ENCODE measurements around the gene CADPS. TPM values are rescaled to one million over a fixed set of nuclear protein-coding genes. Genes with fewer than 3 reads are reported as not detected.

The CADPS gene
- total RNA-seq, 1 donor from 2014 or later, result not detected

GRCh38 chr3:62374341-62375218, 500.6 kb downstream of the CADPS start:
- intact Hi-C loops (cut with micrococcal nuclease), result loop anchor here (10.0 kb wide), 2 partner anchors 500 to 810 kb away; partner anchors contain the start of genes CADPS and PTPRG
- H3K27ac Mint-ChIP-seq, result no peak overlapping the region

GRCh38 chr3:62373714-62374333, 501.4 kb downstream of the CADPS start:
- Mint-ChIP-seq H3K4me1 (ENCODE audit: low read depth) (no peaks in the 10 kb centered on the region), H3K9me3 (peaks cover 4% of the 10 kb centered on the region), H3K27ac (no peak overlapping the region), H3K4me3 (ENCODE audit: low read depth) (no peak overlapping the region), H3K27me3 (ENCODE audit: low read depth) (peaks cover 82% of the 10 kb centered on the region), H3K36me3 (ENCODE audit: low read depth) (no peaks in the 10 kb centered on the region)
- intact Hi-C loops (cut with micrococcal nuclease), result loop anchor here (10.0 kb wide), 2 partner anchors 501 to 809 kb away; partner anchors contain the start of genes CADPS and PTPRG
- no peak for DNase-seq (ENCODE audit: low spot score)

More at GRCh38 chr3:62374341-62375218, 500.6 kb downstream of the CADPS start:
- H3K9me3 Mint-ChIP-seq, result peaks cover 4% of the 10 kb centered on the region
- no peak for DNase-seq (ENCODE audit: low spot score)
- peaks cover 84% of the 10 kb centered on the region for H3K27me3 Mint-ChIP-seq (ENCODE audit: low read depth)
- H3K4me1 Mint-ChIP-seq (ENCODE audit: low read depth), result no peaks in the 10 kb centered on the region
- no peaks in the 10 kb centered on the region for H3K36me3 Mint-ChIP-seq (ENCODE audit: low read depth)
- H3K4me3 Mint-ChIP-seq (ENCODE audit: low read depth), result no peak overlapping the region

GRCh38 chr3:62373215-62373614, 502.0 kb downstream of the CADPS start, which contains the start of gene FEZF2:
Gene FEZF2, minus strand, starts transcription at chr3:62373550. Its CDS starts 682 bp downstream, at chr3:62372868.
- intact Hi-C loops (cut with micrococcal nuclease), result loop anchor here (10.0 kb wide), 2 partner anchors 502 to 808 kb away; partner anchors contain the start of genes CADPS and PTPRG

GRCh38 chr3:62372621-62373041, 502.6 kb downstream of the CADPS start:
- no peaks in the 10 kb centered on the region for H3K4me1 Mint-ChIP-seq (ENCODE audit: low read depth)
- no peaks in the 10 kb centered on the region for H3K36me3 Mint-ChIP-seq (ENCODE audit: low read depth)
- H3K4me3 Mint-ChIP-seq (ENCODE audit: low read depth), result no peak overlapping the region
- no peak for DNase-seq (ENCODE audit: low spot score)
- intact Hi-C loops (cut with micrococcal nuclease), result loop anchor here (10.0 kb wide), 2 partner anchors 502 to 808 kb away; partner anchors contain the start of genes CADPS and PTPRG
- H3K9me3 Mint-ChIP-seq, result peaks cover 4% of the 10 kb centered on the region
- H3K27ac Mint-ChIP-seq, result no peak overlapping the region
- H3K27me3 Mint-ChIP-seq (ENCODE audit: low read depth), result peaks cover 85% of the 10 kb centered on the region

More at GRCh38 chr3:62373215-62373614, 502.0 kb downstream of the CADPS start, which contains the start of gene FEZF2:
- Mint-ChIP-seq H3K4me3 (ENCODE audit: low read depth) (no peak within 1 kb of the TSS), H3K27me3 (ENCODE audit: low read depth) (peaks cover 84% of the 10 kb centered on the region), H3K9me3 (peaks cover 4% of the 10 kb centered on the region), H3K36me3 (ENCODE audit: low read depth) (no peaks in the 10 kb centered on the region), H3K4me1 (ENCODE audit: low read depth) (no peaks in the 10 kb centered on the region), H3K27ac (no peak within 1 kb of the TSS)
- no peak for DNase-seq (ENCODE audit: low spot score)

GRCh38 chr3:62371720-62372591, 503.3 kb downstream of the CADPS start:
- no peak overlapping the region for H3K4me3 Mint-ChIP-seq (ENCODE audit: low read depth)
- H3K27ac Mint-ChIP-seq, result no peak overlapping the region
- no peaks in the 10 kb centered on the region for H3K36me3 Mint-ChIP-seq (ENCODE audit: low read depth)
- H3K27me3 Mint-ChIP-seq (ENCODE audit: low read depth), result peaks cover 85% of the 10 kb centered on the region
- intact Hi-C loops (cut with micrococcal nuclease), result loop anchor here (10.0 kb wide), 2 partner anchors 503 to 807 kb away; partner anchors contain the start of genes CADPS and PTPRG
- H3K4me1 Mint-ChIP-seq (ENCODE audit: low read depth), result no peaks in the 10 kb centered on the region
- no peak for DNase-seq (ENCODE audit: low spot score)
- H3K9me3 Mint-ChIP-seq, result peaks cover 4% of the 10 kb centered on the region

GRCh38 chr3:62370858-62371719, 504.1 kb downstream of the CADPS start:
- Mint-ChIP-seq H3K4me1 (ENCODE audit: low read depth) (no peaks in the 10 kb centered on the region), H3K27ac (no peak overlapping the region), H3K27me3 (ENCODE audit: low read depth) (peaks cover 85% of the 10 kb centered on the region), H3K36me3 (ENCODE audit: low read depth) (no peaks in the 10 kb centered on the region), H3K9me3 (peaks cover 4% of the 10 kb centered on the region), H3K4me3 (ENCODE audit: low read depth) (no peak overlapping the region)
- intact Hi-C loops (cut with micrococcal nuclease), result loop anchor here (10.0 kb wide), 2 partner anchors 504 to 806 kb away; partner anchors contain the start of genes CADPS and PTPRG
- no peak for DNase-seq (ENCODE audit: low spot score)

- Mint-ChIP-seq H3K36me3 (ENCODE audit: low read depth) (no peaks in the 10 kb centered on the region), H3K27ac (no peak overlapping the region), H3K4me1 (ENCODE audit: low read depth) (no peaks in the 10 kb centered on the region), H3K27me3 (ENCODE audit: low read depth) (peaks cover 85% of the 10 kb centered on the region), H3K4me3 (ENCODE audit: low read depth) (no peak overlapping the region), H3K9me3 (peaks cover 4% of the 10 kb centered on the region)
- DNase-seq (ENCODE audit: low spot score), result no peak
- intact Hi-C loops (cut with micrococcal nuclease), result loop anchor here (10.0 kb wide), 2 partner anchors 505 to 805 kb away; partner anchors contain the start of genes CADPS and PTPRG
Observed at GRCh38 chr3:62370112-62370857, 504.9 kb downstream of the CADPS start.

- no peaks in the 10 kb centered on the region for H3K36me3 Mint-ChIP-seq (ENCODE audit: low read depth)
- no peak overlapping the region for H3K4me3 Mint-ChIP-seq (ENCODE audit: low read depth)
- intact Hi-C loops (cut with micrococcal nuclease), result no loop called here
- no peak for DNase-seq (ENCODE audit: low spot score)
- H3K27ac Mint-ChIP-seq, result no peak overlapping the region
- peaks cover 4% of the 10 kb centered on the region for H3K9me3 Mint-ChIP-seq
- no peaks in the 10 kb centered on the region for H3K4me1 Mint-ChIP-seq (ENCODE audit: low read depth)
- H3K27me3 Mint-ChIP-seq (ENCODE audit: low read depth), result peaks cover 83% of the 10 kb centered on the region
Observed at GRCh38 chr3:62369476-62369743, 505.8 kb downstream of the CADPS start.

GRCh38 chr3:62368705-62369475, 506.3 kb downstream of the CADPS start:
- DNase-seq (ENCODE audit: low spot score), result no peak
- Mint-ChIP-seq H3K9me3 (peaks cover 4% of the 10 kb centered on the region), H3K4me1 (ENCODE audit: low read depth) (no peaks in the 10 kb centered on the region), H3K27me3 (ENCODE audit: low read depth) (peaks cover 81% of the 10 kb centered on the region), H3K36me3 (ENCODE audit: low read depth) (no peaks in the 10 kb centered on the region), H3K4me3 (ENCODE audit: low read depth) (no peak overlapping the region), H3K27ac (no peak overlapping the region)
- intact Hi-C loops (cut with micrococcal nuclease), result no loop called here

- no peak overlapping the region for H3K27ac Mint-ChIP-seq
- H3K4me3 Mint-ChIP-seq (ENCODE audit: low read depth), result no peak overlapping the region
- peaks cover 79% of the 10 kb centered on the region for H3K27me3 Mint-ChIP-seq (ENCODE audit: low read depth)
- H3K9me3 Mint-ChIP-seq, result peaks cover 4% of the 10 kb centered on the region
- no peak for DNase-seq (ENCODE audit: low spot score)
- no peaks in the 10 kb centered on the region for H3K4me1 Mint-ChIP-seq (ENCODE audit: low read depth)
- H3K36me3 Mint-ChIP-seq (ENCODE audit: low read depth), result no peaks in the 10 kb centered on the region
- intact Hi-C loops (cut with micrococcal nuclease), result no loop called here
Observed at GRCh38 chr3:62368290-62368704, 506.9 kb downstream of the CADPS start.
